Chondrocyte (in vitro differentiated cells): ENCODE results near the gene SLAMF7. TPM values are rescaled to one million over a fixed set of nuclear protein-coding genes. Genes with fewer than 3 reads are reported as not detected.

ENCODE experiments used
- DNase-seq: peaks from one replicate; pipeline ENCODE4 v3.0.0; 2021; ENCODE audit warnings: mixed read lengths, low spot score
- H3K27ac Mint-ChIP-seq: one replicate; pipeline ENCODE4 v1.8.0; 2021; ENCODE audit warnings: mild to moderate bottlenecking, moderate library complexity, mixed read lengths; ENCODE audit not compliant: unreplicated experiment
- H3K27me3 Mint-ChIP-seq: 2 replicates; pipeline ENCODE4 v1.8.0; 2021; ENCODE audit warnings: low read depth, mixed read lengths
- H3K36me3 Mint-ChIP-seq: 2 replicates; pipeline ENCODE4 v1.8.0; 2021; ENCODE audit warnings: low read depth, mixed read lengths
- H3K4me1 Mint-ChIP-seq: 2 replicates; pipeline ENCODE4 v1.8.0; 2021; ENCODE audit warnings: low read depth, mild to moderate bottlenecking, mixed read lengths
- H3K4me3 Mint-ChIP-seq: one replicate; pipeline ENCODE4 v1.8.0; 2021; ENCODE audit warnings: mild to moderate bottlenecking, moderate library complexity, mixed read lengths; ENCODE audit not compliant: unreplicated experiment
- H3K9me3 Mint-ChIP-seq: 2 replicates; pipeline ENCODE4 v1.8.0; 2021; ENCODE audit warnings: low read depth, mixed read lengths
- total RNA-seq: library from RNA; stranded (reverse); gene quantifications from 3 replicates; pipeline ENCODE4 v1.2.1, GENCODE V29; 2021
- TF ChIP-seq, protein P1 (sequence below): fragments of 200-600 bp; sonication (generic); IDR thresholded peaks from 2 replicates; pipeline ENCODE4 v1.5.0; 2021; ENCODE audit warnings: antibody characterized with exemption, mild to moderate bottlenecking, moderate library complexity

Gene SLAMF7
- total RNA-seq, 1 donor from 2014 or later: not detected

DNA sequence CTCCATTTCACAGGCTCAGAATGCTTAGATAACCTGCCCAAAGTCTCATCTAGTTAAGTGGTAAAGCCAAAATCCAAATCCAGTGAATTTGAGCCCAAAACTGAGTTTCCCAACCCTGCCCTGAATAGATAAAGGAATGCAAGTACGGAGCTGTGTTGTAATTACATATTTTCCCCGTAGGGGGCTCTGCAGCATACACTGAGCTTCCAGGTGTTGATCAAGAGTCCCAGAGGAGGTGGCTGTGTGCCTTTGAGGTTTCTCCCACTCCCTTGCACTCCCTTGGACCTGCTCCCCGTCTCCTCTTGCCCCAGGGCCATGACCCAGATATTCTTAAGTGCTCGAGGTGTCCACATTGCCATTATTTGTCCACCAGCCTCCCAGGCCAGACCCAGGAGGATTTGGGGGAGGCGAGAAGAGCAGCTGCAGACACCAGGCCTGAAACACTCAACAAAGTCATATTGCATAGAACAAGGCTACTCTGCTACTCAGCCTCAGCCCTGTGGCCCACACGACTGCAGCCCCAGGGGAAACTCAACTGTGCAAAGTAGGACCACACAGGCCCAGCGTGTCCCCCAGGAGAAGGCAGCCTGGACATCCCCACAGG lies 38.5 kb downstream of the SLAMF7 start:
- H3K27ac Mint-ChIP-seq: no peak overlapping the region
- H3K36me3 Mint-ChIP-seq: no peaks in the 10 kb centered on the region
- no peak overlapping the region for H3K4me3 Mint-ChIP-seq
- TF ChIP-seq, protein P1, sequence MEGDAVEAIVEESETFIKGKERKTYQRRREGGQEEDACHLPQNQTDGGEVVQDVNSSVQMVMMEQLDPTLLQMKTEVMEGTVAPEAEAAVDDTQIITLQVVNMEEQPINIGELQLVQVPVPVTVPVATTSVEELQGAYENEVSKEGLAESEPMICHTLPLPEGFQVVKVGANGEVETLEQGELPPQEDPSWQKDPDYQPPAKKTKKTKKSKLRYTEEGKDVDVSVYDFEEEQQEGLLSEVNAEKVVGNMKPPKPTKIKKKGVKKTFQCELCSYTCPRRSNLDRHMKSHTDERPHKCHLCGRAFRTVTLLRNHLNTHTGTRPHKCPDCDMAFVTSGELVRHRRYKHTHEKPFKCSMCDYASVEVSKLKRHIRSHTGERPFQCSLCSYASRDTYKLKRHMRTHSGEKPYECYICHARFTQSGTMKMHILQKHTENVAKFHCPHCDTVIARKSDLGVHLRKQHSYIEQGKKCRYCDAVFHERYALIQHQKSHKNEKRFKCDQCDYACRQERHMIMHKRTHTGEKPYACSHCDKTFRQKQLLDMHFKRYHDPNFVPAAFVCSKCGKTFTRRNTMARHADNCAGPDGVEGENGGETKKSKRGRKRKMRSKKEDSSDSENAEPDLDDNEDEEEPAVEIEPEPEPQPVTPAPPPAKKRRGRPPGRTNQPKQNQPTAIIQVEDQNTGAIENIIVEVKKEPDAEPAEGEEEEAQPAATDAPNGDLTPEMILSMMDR: peak; percentile 40
- DNase-seq: no peak
- H3K27me3 Mint-ChIP-seq: peaks cover 13% of the 10 kb centered on the region
- no peaks in the 10 kb centered on the region for H3K9me3 Mint-ChIP-seq
- no peaks in the 10 kb centered on the region for H3K4me1 Mint-ChIP-seq

DNA sequence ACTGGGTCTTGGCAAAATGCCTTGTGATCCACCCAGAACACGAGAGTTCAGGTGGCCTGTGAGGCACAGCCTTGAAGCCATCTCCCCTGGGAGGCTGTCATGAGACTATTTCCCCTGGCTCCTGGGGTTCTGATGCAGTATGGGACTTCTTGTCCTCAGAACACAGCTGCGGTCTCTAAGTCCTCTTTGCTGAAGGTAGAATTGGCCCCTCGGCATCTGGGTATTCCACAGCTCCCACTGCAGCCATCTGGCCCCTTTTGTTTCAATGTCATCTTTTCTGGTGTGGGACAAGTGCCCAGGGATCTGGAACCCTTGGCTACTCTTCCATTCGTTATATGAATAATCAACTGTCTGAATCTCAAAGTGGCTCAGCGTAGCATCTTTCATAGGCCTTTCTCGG lies 39.9 kb downstream of the SLAMF7 start:
- Mint-ChIP-seq H3K4me1 (no peaks in the 10 kb centered on the region), H3K9me3 (no peaks in the 10 kb centered on the region), H3K4me3 (no peak overlapping the region), H3K27ac (no peak overlapping the region), H3K36me3 (no peaks in the 10 kb centered on the region), H3K27me3 (peaks cover 7% of the 10 kb centered on the region)
- TF ChIP-seq, protein P1: no peak
- DNase-seq: no peak

DNA sequence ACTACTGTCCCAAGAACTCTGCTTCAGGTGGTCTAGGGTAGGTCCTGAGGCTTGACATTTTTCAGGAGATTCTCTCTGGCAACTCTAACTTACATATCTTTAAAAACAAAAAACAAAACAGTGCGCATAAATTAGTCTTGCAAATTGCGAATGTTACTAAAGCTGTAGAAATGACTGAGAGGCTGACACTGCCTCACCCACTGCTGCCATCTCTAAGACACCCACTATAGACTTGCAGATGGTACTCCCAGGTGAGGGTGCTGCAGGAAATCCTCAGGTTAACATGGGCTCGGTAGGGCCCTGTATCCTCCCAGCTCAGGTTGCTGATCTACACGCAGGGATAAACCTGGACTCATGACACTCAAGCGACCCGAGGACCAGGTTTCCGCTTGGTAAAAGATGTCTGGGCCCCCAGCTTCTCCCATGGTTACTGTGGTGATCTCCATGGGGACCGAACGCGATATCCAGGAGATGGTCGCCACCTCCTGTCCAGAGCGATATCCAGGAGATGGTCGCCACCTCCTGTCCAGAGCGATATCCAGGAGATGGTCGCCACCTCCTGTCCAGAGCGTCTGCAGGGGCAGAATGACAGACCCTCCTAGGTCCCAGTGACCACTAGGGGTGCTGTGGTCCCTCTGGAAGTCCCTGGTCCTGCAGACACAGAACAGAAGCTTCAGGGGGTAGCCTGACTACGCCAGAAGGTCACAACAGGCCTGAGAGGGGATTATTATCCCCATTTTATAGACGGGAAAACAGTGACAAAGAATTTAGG lies 40.8 kb downstream of the SLAMF7 start:
- Mint-ChIP-seq H3K36me3 (no peaks in the 10 kb centered on the region), H3K9me3 (no peaks in the 10 kb centered on the region)

DNA sequence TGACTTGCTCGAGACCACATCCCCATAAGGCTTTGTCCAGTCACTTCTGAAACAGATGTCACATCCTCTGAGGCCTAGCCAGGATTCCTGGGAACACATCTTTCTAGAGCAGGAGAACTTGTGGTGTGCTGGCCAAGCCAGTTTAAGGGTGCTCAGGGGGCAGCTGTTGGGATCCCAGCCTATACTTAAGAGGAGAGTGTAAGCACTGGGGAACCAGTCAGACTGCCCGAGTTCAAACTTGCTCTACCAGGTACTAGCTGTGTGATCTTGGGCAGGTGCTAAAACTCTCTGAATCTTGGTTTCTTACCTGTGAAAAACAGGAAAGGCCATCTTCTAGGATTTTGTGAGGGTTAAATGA lies 41.3 kb downstream of the SLAMF7 start:
- TF ChIP-seq, protein P1: peak; percentile 3
- no peak for DNase-seq
- H3K4me1 Mint-ChIP-seq: no peaks in the 10 kb centered on the region
- H3K4me3 Mint-ChIP-seq: no peak overlapping the region
- H3K27ac Mint-ChIP-seq: no peak overlapping the region
- H3K9me3 Mint-ChIP-seq: no peaks in the 10 kb centered on the region
- no peaks in the 10 kb centered on the region for H3K36me3 Mint-ChIP-seq
- no peaks in the 10 kb centered on the region for H3K27me3 Mint-ChIP-seq

More for the DNA sequence above, 40.8 kb downstream of the SLAMF7 start:
- no peak overlapping the region for H3K4me3 Mint-ChIP-seq
- no peak for DNase-seq
- no peak overlapping the region for H3K27ac Mint-ChIP-seq
- TF ChIP-seq, protein P1: peak; percentile 44
- peaks cover 5% of the 10 kb centered on the region for H3K27me3 Mint-ChIP-seq
- no peaks in the 10 kb centered on the region for H3K4me1 Mint-ChIP-seq

DNA sequence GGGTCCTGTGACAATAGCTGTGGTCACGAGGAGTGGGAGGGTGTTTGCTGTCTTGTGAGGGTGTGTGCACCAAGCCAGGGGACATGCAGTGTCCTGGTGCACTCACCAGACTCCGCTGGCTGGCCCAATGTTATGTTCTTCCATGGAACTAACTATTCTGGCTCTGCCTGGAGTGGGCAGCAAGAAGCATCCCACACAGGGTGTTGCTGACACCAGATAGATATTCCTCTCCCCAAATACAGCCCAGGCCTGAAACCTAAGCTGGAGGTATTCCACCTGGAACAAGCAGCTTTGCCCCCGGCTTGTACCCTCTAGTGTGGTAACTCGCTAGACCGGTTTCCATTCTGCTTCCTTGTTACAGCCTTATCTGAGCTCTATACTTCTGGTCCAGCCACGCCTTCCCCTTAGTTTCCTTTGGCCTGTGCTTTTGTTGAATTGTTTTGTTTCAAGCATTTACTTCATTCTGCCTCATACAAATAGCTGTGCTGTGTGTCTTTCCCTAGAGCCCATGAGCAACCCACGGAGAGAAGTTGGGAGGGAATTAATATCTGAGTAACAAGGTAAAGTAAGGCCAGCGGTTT lies 42.2 kb downstream of the SLAMF7 start:
- H3K4me3 Mint-ChIP-seq: no peak overlapping the region
- H3K9me3 Mint-ChIP-seq: no peaks in the 10 kb centered on the region
- no peaks in the 10 kb centered on the region for H3K4me1 Mint-ChIP-seq
- H3K36me3 Mint-ChIP-seq: no peaks in the 10 kb centered on the region
- no peak for DNase-seq
- no peaks in the 10 kb centered on the region for H3K27me3 Mint-ChIP-seq
- TF ChIP-seq, protein P1: no peak
- no peak overlapping the region for H3K27ac Mint-ChIP-seq
